Omental fat pad (tissue), 4 donors: ENCODE data around the gene OAS3. TPM values are rescaled to one million over a fixed set of nuclear protein-coding genes. Genes with fewer than 3 reads are reported as not detected.
"Not testable (repeated sequence)": the region's sequence is repeated elsewhere in the genome, so short reads cannot be mapped to it uniquely, and the experiment has no call there.

Experiments
- ATAC-seq: fragments of 150-250 bp; one replicate; pipeline ENCODE4 v1.9.1; 2016; ENCODE audit warnings: mild to moderate bottlenecking, moderate library complexity; ENCODE audit not compliant: low FRiP score
- DNase-seq: peaks from one replicate; pipeline ENCODE4 v3.0.0-alpha.2; 2019; ENCODE audit warnings: low spot score
- total RNA-seq, 4 donors: library from RNA; depleted of rRNA; stranded (reverse); fragments of >200 nt; gene quantifications; one replicate each; pipeline ENCODE4 v1.1.0, GENCODE V29; 2016
- TF ChIP-seq, protein P1 (sequence below), 3 donors: fragments of 450-650 bp; IDR thresholded peaks; one replicate each; pipeline ENCODE4 v1.5.1; 2016 to 2017; ENCODE audit warnings: antibody characterized with exemption in 3 of 3, mild to moderate bottlenecking in 3 of 3, moderate library complexity in 2 of 3

OAS3 gene
- total RNA-seq, 4 donors from 2014 or later = 5.8 to 46.3 (median 17.7) TPM

GRCh38 chr12:112945515-112945914 lies 7.2 kb downstream of the OAS3 start:
- TF ChIP-seq, protein P1, sequence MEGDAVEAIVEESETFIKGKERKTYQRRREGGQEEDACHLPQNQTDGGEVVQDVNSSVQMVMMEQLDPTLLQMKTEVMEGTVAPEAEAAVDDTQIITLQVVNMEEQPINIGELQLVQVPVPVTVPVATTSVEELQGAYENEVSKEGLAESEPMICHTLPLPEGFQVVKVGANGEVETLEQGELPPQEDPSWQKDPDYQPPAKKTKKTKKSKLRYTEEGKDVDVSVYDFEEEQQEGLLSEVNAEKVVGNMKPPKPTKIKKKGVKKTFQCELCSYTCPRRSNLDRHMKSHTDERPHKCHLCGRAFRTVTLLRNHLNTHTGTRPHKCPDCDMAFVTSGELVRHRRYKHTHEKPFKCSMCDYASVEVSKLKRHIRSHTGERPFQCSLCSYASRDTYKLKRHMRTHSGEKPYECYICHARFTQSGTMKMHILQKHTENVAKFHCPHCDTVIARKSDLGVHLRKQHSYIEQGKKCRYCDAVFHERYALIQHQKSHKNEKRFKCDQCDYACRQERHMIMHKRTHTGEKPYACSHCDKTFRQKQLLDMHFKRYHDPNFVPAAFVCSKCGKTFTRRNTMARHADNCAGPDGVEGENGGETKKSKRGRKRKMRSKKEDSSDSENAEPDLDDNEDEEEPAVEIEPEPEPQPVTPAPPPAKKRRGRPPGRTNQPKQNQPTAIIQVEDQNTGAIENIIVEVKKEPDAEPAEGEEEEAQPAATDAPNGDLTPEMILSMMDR (IDR thresholded peaks at IDR 0.05) = no peak
- no peak for ATAC-seq
- DNase-seq = no peak

GRCh38 chr12:112946236-112947000 lies 8.1 kb downstream of the OAS3 start:
- TF ChIP-seq, protein P1 (IDR thresholded peaks at IDR 0.05) = no peak
- ATAC-seq (no peak), DNase-seq (no peak)

DNA sequence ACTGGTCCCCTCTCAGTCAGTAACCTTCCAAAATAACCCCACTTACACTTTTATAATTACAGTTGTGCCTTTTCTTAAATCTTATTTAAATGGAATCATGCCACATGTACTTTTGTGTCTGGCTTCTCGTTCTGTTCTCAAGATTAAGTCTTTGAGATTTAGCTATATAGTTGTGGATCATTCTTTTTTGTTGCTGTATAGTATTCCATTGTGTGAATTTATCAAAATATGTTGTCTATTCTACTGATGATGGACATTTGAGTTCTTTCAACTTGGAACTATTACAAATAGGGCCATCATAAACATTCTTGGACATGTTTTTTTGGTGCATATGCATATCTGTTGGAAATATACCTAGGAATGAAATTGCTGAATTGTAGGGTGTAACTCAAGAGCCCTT lies 9.0 kb downstream of the OAS3 start:
- TF ChIP-seq, protein P1 (IDR thresholded peaks at IDR 0.05) = no peak
- DNase-seq = no peak
- ATAC-seq = no peak

GRCh38 chr12:112947761-112948160 lies 9.5 kb downstream of the OAS3 start:
- no peak for DNase-seq
- no peak for ATAC-seq
- TF ChIP-seq, protein P1 (IDR thresholded peaks at IDR 0.05) = no peak

DNA sequence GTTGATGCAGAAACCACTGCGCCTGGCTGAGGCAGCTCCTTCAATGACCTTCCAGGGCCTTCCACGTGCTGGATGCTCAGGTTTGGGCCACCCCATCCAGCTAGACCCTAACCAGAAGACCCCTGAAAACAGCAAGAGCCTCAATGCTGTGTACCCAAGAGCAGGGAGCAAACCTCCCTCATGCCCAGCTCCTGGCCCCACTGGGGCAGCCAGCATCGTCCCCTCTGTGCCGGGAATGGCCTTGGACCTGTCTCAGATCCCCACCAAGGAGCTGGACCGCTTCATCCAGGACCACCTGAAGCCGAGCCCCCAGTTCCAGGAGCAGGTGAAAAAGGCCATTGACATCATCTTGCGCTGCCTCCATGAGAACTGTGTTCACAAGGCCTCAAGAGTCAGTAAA lies 10.5 kb downstream of the OAS3 start:
- TF ChIP-seq, protein P1 (IDR thresholded peaks at IDR 0.05) = no peak
- ATAC-seq (no peak), DNase-seq (no peak)

DNA sequence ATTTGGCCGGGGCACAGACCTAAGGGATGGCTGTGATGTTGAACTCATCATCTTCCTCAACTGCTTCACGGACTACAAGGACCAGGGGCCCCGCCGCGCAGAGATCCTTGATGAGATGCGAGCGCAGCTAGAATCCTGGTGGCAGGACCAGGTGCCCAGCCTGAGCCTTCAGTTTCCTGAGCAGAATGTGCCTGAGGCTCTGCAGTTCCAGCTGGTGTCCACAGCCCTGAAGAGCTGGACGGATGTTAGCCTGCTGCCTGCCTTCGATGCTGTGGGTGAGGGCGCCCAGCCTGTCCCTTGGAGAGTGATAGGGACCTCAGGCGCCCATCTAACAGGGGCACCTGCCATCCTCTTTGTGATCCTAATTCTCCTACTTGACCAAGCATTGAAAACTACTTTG lies 12.4 kb downstream of the OAS3 start:
- TF ChIP-seq, protein P1 (IDR thresholded peaks at IDR 0.05) = no peak
- DNase-seq (no peak), ATAC-seq (no peak)

- ATAC-seq, DNase-seq: not testable (repeated sequence)
Observed at GRCh38 chr12:112957125-112957524, 18.9 kb downstream of the OAS3 start.
